BJ (cell line): ENCODE data around the gene TXNRD1. TPM values are rescaled to one million over a fixed set of nuclear protein-coding genes. Genes with fewer than 3 reads are reported as not detected.

Experiments
- CTCF ChIA-PET: fragments of 350-600 bp; formaldehyde crosslinking; extraction: SDS; loops from one replicate; lab custom pipeline; 2021; ENCODE audit warnings: antibody characterized with exemption, inconsistent platforms; lab: Yijun Ruan, JAX
- POLR2A ChIA-PET: fragments of 300-600 bp; sonication (Branson Sonifier 250); formaldehyde crosslinking; extraction: SDS; loops from one replicate; lab custom pipeline; 2021; ENCODE audit warnings: antibody characterized with exemption; lab: Charles Lee
- DNase-seq: peaks from one replicate; pipeline ENCODE4 v3.0.0-alpha.2; 2011; ENCODE audit warnings: low read depth
- H3K27me3 ChIP-seq: 2 replicates; pipeline ENCODE4 v1.6.0; 2011; ENCODE audit warnings: low read length; ENCODE audit not compliant: control insufficient read depth, insufficient read depth
- H3K36me3 ChIP-seq: 2 replicates; pipeline ENCODE4 v1.5.1; 2011; ENCODE audit warnings: low read length; ENCODE audit not compliant: control insufficient read depth, insufficient read depth
- H3K4me3 ChIP-seq: 2 replicates; pipeline ENCODE4 v1.5.1; 2011; ENCODE audit warnings: low read depth, mild to moderate bottlenecking, control low read depth, low read length
- polyA plus RNA-seq: library from polyadenylated mRNA; depleted of rRNA; stranded (reverse); fragments of >200 nt; gene quantifications from 2 replicates; pipeline ENCODE4 v1.2.3, GENCODE V29; 2011
- TF ChIP-seq, protein P1 (sequence below): IDR thresholded peaks from 2 replicates; pipeline ENCODE4 v1.5.1; 2011; ENCODE audit warnings: low read depth, mild to moderate bottlenecking, control low read depth, inconsistent platforms, low read length, moderate library complexity; ENCODE audit not compliant: insufficient read depth

The TXNRD1 gene
- polyA plus RNA-seq, 1 experiment, result 1,028 TPM

GRCh38 chr12:104340177-104340576 is 124.6 kb downstream of the TXNRD1 start:
- H3K4me3 ChIP-seq, result no peak overlapping the region
- ChIA-PET POLR2A (interaction anchor here (0.7 kb wide), 1 partner anchor 331 kb away, joined by 3 read pairs; no protein-coding TSS in a partner anchor), CTCF (interaction anchor here (0.5 to 2.7 kb wide), 7 partner anchors 12 to 456 kb away, joined by 3 to 10 read pairs (median 3); no protein-coding TSS in a partner anchor)
- no peaks in the 10 kb centered on the region for H3K27me3 ChIP-seq
- no peak for DNase-seq
- H3K36me3 ChIP-seq, result peaks cover 34% of the 10 kb centered on the region
- TF ChIP-seq, protein P1, sequence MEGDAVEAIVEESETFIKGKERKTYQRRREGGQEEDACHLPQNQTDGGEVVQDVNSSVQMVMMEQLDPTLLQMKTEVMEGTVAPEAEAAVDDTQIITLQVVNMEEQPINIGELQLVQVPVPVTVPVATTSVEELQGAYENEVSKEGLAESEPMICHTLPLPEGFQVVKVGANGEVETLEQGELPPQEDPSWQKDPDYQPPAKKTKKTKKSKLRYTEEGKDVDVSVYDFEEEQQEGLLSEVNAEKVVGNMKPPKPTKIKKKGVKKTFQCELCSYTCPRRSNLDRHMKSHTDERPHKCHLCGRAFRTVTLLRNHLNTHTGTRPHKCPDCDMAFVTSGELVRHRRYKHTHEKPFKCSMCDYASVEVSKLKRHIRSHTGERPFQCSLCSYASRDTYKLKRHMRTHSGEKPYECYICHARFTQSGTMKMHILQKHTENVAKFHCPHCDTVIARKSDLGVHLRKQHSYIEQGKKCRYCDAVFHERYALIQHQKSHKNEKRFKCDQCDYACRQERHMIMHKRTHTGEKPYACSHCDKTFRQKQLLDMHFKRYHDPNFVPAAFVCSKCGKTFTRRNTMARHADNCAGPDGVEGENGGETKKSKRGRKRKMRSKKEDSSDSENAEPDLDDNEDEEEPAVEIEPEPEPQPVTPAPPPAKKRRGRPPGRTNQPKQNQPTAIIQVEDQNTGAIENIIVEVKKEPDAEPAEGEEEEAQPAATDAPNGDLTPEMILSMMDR, result no peak

GRCh38 chr12:104340925-104341611 is 125.5 kb downstream of the TXNRD1 start:
- Histone ChIP-seq H3K4me3 (no peak overlapping the region), H3K27me3 (no peaks in the 10 kb centered on the region), H3K36me3 (peaks cover 33% of the 10 kb centered on the region)
- POLR2A ChIA-PET, result no interaction called here
- DNase-seq, result no peak
- CTCF ChIA-PET, result interaction anchor here (0.5 to 2.7 kb wide), 6 partner anchors 11 to 200 kb away, joined by 3 to 10 read pairs (median 3); no protein-coding TSS in a partner anchor
- TF ChIP-seq, protein P1, result no peak

DNA sequence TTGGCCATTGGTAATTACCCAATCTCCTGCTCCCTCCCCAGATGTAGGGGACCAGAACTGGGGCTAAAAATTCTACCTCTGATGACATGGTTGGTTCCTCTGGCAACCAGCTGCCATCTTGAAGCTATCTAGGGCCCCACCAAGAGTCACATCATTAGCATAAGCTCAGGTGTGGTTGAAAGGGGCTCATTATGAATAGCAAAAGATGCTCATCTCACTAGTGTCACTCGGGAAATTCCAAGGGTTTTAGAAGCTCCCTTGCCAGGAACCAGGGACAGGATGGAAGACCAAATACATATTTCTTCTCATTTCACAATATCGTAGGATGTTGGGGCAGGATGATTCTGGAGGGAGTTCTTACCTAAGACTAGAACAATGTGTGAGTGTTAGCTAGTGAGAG is 126.6 kb downstream of the TXNRD1 start:
- ChIA-PET CTCF (interaction anchor here (1.1 to 2.7 kb wide), 3 partner anchors 10 to 724 kb away, joined by 3 to 10 read pairs (median 7); no protein-coding TSS in a partner anchor), POLR2A (no interaction called here)
- H3K27me3 ChIP-seq, result no peaks in the 10 kb centered on the region
- no peak overlapping the region for H3K4me3 ChIP-seq
- TF ChIP-seq, protein P1, result no peak
- H3K36me3 ChIP-seq, result peaks cover 32% of the 10 kb centered on the region
- no peak for DNase-seq

DNA sequence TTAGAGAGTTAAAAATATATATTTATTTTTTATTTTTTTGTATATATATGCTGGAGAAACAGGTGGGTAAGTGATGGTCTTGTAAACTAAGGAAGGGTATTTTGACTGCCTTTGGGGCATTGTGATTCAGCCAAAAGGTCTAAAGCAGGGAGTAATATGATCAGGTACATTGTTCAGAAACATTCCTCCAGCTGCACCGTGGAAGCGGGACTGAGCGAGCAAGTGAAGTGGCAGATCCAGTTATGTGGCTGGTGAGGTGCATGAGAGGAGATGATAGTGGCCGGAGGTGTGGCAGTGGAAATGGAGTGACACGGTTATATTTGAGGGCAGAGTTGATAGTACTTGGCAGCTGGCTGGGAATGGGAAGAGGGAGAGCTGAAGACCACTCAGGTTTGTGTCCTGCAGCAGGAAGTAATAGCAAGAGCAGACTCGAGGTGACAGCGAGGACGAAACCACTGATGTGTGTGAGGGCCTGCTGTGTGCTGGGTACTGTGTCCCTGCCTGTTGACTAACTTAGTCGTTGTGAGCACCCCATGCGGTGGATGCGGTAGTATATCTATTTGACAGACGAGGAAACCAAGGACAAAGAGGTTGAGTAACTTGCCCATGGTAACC is 127.2 kb downstream of the TXNRD1 start:
- H3K27me3 ChIP-seq, result no peaks in the 10 kb centered on the region
- no peak for DNase-seq
- TF ChIP-seq, protein P1, result no peak
- H3K4me3 ChIP-seq, result no peak overlapping the region
- peaks cover 32% of the 10 kb centered on the region for H3K36me3 ChIP-seq
- ChIA-PET POLR2A (no interaction called here), CTCF (interaction anchor here (1.1 to 2.7 kb wide), 2 partner anchors 10 to 724 kb away, joined by 3 to 10 read pairs; no protein-coding TSS in a partner anchor)

- Histone ChIP-seq H3K27me3 (no peaks in the 10 kb centered on the region), H3K4me3 (no peak overlapping the region), H3K36me3 (peaks cover 29% of the 10 kb centered on the region)
- ChIA-PET POLR2A (no interaction called here), CTCF (interaction anchor here (0.8 to 1.5 kb wide), 2 partner anchors 14 to 17 kb away, joined by 3 to 5 read pairs; no protein-coding TSS in a partner anchor)
- TF ChIP-seq, protein P1, result no peak
- DNase-seq, result no peak
These were observed 129.1 kb downstream of the TXNRD1 start for GRCh38 chr12:104344682-104345081.
